Measurements from ENCODE around the gene HMG20B. TPM values are rescaled to one million over a fixed set of nuclear protein-coding genes. Genes with fewer than 3 reads are reported as not detected.
"Not testable (repeated sequence)": the region's sequence is repeated elsewhere in the genome, so short reads cannot be mapped to it uniquely, and the experiment has no call there.

HMG20B gene
- polyA plus RNA-seq, 1 donor: 59.6 TPM

DNA sequence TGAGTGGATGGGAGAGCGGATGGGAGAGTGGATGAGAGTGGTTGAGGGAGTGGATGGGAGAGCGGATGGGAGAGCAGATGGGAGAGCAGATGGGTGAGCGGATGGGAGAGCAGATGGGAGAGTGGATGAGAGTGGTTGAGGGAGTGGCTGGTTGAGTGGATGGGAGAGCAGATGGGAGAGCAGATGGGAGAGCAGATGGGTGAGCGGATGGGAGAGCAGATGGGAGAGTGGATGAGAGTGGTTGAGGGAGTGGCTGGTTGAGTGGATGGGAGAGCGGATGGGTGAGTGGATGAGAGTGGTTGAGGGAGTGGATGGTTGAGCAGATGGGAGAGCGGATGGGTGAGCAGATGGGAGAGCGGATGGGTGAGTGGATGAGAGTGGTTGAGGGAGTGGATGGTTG, 43.4 kb upstream of the HMG20B start:
- H3K4me3 ChIP-seq (ENCODE audit: low read length); H3K9me3 ChIP-seq (ENCODE audit: control insufficient read depth, low read depth, low read length); H3K27ac ChIP-seq (ENCODE audit: low read length); DNase-seq; H3K27me3 ChIP-seq (ENCODE audit: control insufficient read depth, insufficient read depth, low read length); H3K4me1 ChIP-seq (ENCODE audit: control insufficient read depth, insufficient read depth, low read length): not testable (repeated sequence)
- WGBS (ENCODE audit: insufficient coverage, low lambda C conversion rate): 80% methylated on average over 2 of the region's 7 CpGs
- H3K36me3 ChIP-seq (ENCODE audit: control insufficient read depth, insufficient read depth, low read length): peaks cover 76% of the 10 kb centered on the region

DNA sequence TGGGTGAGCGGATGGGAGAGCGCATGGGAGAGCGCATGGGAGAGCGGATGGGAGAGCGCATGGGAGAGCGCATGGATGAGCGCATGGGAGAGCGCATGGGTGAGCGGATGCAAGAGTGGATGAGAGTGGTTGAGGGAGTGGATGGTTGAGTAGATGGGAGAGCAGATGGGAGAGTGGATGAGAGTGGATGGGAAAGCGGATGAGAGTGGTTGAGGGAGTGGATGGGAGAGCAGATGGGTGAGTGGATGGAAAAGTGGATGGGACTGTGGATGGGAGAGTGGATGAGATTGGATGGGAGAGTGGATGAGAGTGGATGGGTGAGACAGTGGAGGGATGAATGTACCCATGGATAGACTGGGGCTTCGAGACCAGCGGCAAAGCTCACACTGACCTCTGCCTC, 42.4 kb upstream of the HMG20B start:
- H3K27ac ChIP-seq (ENCODE audit: low read length): no peak overlapping the region
- H3K9me3 ChIP-seq (ENCODE audit: control insufficient read depth, low read depth, low read length): peaks cover 4% of the 10 kb centered on the region
- H3K27me3 ChIP-seq (ENCODE audit: control insufficient read depth, insufficient read depth, low read length): no peaks in the 10 kb centered on the region
- no peaks in the 10 kb centered on the region for H3K4me1 ChIP-seq (ENCODE audit: control insufficient read depth, insufficient read depth, low read length)
- DNase-seq: no peak
- WGBS (ENCODE audit: insufficient coverage, low lambda C conversion rate): 100% methylated on average over 1 of the region's 12 CpGs
- no peak overlapping the region for H3K4me3 ChIP-seq (ENCODE audit: low read length)
- peaks cover 78% of the 10 kb centered on the region for H3K36me3 ChIP-seq (ENCODE audit: control insufficient read depth, insufficient read depth, low read length)

DNA sequence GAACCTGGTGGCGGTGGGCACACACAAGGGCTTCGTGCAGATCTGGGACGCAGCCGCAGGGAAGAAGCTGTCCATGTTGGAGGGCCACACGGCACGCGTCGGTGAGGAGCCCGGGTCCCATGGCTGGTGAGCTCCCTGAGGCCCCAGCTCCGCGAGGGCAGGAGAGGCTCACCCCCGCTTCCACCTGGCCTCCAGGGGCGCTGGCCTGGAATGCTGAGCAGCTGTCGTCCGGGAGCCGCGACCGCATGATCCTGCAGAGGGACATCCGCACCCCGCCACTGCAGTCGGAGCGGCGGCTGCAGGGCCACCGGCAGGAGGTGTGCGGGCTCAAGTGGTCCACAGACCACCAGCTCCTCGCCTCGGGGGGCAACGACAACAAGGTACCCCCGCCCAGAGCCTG, 41.0 kb upstream of the HMG20B start:
- H3K36me3 ChIP-seq (ENCODE audit: control insufficient read depth, insufficient read depth, low read length): peaks cover 80% of the 10 kb centered on the region
- WGBS (ENCODE audit: insufficient coverage, low lambda C conversion rate): no CpG with 5 or more reads among the region's 29 CpGs
- H3K4me3 ChIP-seq (ENCODE audit: low read length): no peak overlapping the region

DNA sequence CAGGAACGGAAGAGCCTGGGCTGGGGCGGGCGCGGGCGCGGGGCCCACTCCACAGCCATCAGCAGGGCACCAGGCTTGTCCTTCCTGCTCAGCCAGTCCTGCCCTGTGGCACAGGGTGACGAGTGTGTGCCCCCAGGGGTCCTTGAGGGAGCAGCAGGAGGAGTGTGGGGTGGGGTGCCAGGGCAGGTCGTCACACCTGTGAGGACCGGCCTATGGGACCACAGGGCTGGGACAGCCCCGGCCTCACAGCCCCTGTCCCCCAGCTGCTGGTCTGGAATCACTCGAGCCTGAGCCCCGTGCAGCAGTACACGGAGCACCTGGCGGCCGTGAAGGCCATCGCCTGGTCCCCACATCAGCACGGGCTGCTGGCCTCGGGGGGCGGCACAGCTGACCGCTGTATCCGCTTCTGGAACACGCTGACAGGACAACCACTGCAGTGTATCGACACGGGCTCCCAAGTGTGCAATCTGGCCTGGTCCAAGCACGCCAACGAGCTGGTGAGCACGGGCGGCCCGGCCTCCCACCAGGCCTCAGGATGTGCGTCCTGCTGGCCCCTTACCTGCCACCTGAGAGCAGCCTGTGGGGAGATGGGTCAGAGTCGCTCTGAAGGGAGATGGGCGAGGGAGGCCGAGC, 40.5 kb upstream of the HMG20B start:
- H3K4me1 ChIP-seq (ENCODE audit: control insufficient read depth, insufficient read depth, low read length): no peaks in the 10 kb centered on the region
- H3K9me3 ChIP-seq (ENCODE audit: control insufficient read depth, low read depth, low read length): peaks cover 4% of the 10 kb centered on the region
- no peaks in the 10 kb centered on the region for H3K27me3 ChIP-seq (ENCODE audit: control insufficient read depth, insufficient read depth, low read length)
- H3K4me3 ChIP-seq (ENCODE audit: low read length): no peak overlapping the region
- no peak overlapping the region for H3K27ac ChIP-seq (ENCODE audit: low read length)
- H3K36me3 ChIP-seq (ENCODE audit: control insufficient read depth, insufficient read depth, low read length): peaks cover 76% of the 10 kb centered on the region
- WGBS (ENCODE audit: insufficient coverage, low lambda C conversion rate): no CpG with 5 or more reads among the region's 33 CpGs
- no peak for DNase-seq

More for the DNA sequence above, 41.0 kb upstream of the HMG20B start:
- Histone ChIP-seq H3K27ac (ENCODE audit: low read length) (no peak overlapping the region), H3K27me3 (ENCODE audit: control insufficient read depth, insufficient read depth, low read length) (no peaks in the 10 kb centered on the region), H3K4me1 (ENCODE audit: control insufficient read depth, insufficient read depth, low read length) (no peaks in the 10 kb centered on the region), H3K9me3 (ENCODE audit: control insufficient read depth, low read depth, low read length) (peaks cover 4% of the 10 kb centered on the region)
- DNase-seq: no peak

DNA sequence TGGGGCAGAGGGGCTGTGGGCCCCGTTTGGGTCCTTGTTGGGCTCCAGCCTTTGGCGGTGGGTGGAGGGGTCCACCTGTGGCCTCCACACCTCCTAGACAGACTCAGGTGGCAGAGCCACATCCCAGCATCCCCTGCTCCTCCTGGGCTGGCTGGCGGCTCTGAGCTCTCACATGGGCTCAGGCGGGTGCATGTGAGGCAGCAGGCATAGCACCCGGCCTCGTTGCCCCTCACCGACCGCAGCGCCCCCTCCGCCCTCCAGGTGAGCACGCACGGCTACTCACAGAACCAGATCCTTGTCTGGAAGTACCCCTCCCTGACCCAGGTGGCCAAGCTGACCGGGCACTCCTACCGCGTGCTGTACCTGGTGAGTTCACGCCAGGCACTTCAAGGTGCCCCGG, 39.7 kb upstream of the HMG20B start:
- peaks cover 2% of the 10 kb centered on the region for H3K9me3 ChIP-seq (ENCODE audit: control insufficient read depth, low read depth, low read length)
- no peak overlapping the region for H3K4me3 ChIP-seq (ENCODE audit: low read length)
- no peak for DNase-seq
- H3K27ac ChIP-seq (ENCODE audit: low read length): no peak overlapping the region
- no peaks in the 10 kb centered on the region for H3K27me3 ChIP-seq (ENCODE audit: control insufficient read depth, insufficient read depth, low read length)
- peaks cover 70% of the 10 kb centered on the region for H3K36me3 ChIP-seq (ENCODE audit: control insufficient read depth, insufficient read depth, low read length)
- no CpG with 5 or more reads among the region's 17 CpGs for WGBS (ENCODE audit: insufficient coverage, low lambda C conversion rate)
- no peaks in the 10 kb centered on the region for H3K4me1 ChIP-seq (ENCODE audit: control insufficient read depth, insufficient read depth, low read length)

DNA sequence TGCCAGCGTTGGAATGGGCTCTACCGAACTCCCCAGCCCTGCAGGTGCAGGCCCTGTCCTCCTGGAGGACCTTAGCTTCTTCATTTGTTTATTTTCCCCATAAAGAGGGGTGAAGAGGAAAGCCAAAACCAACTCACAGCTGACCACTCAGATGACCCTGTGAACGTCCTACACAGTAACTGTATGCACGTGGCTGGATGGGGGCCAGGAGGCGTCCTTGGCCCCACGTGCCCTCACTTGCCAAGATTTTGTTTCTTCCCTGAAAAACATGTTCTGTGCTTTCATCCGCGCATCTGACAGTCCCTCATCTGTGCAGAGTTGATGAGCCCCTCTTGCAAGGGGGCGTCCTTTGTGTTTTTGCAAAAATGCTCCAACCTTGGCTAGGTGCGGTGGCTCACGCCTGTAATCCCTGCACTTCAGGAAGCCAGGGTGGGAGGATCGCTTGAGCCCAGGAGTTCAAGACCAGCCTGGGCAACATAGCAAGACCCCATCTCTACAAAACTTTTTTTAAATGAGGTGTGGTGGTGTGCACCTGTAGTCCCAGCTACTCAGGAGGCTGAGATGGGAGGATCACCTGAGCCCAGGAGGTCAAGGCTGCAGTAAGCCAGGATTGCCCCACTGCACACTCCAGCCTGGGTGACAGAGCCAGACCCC, 39.1 kb upstream of the HMG20B start:
- Histone ChIP-seq H3K27me3 (ENCODE audit: control insufficient read depth, insufficient read depth, low read length) (no peaks in the 10 kb centered on the region), H3K36me3 (ENCODE audit: control insufficient read depth, insufficient read depth, low read length) (peaks cover 67% of the 10 kb centered on the region), H3K4me1 (ENCODE audit: control insufficient read depth, insufficient read depth, low read length) (no peaks in the 10 kb centered on the region), H3K27ac (ENCODE audit: low read length) (no peak overlapping the region), H3K9me3 (ENCODE audit: control insufficient read depth, low read depth, low read length) (peaks cover 2% of the 10 kb centered on the region), H3K4me3 (ENCODE audit: low read length) (no peak overlapping the region)
- DNase-seq: no peak
- WGBS (ENCODE audit: insufficient coverage, low lambda C conversion rate): no CpG with 5 or more reads among the region's 12 CpGs

DNA sequence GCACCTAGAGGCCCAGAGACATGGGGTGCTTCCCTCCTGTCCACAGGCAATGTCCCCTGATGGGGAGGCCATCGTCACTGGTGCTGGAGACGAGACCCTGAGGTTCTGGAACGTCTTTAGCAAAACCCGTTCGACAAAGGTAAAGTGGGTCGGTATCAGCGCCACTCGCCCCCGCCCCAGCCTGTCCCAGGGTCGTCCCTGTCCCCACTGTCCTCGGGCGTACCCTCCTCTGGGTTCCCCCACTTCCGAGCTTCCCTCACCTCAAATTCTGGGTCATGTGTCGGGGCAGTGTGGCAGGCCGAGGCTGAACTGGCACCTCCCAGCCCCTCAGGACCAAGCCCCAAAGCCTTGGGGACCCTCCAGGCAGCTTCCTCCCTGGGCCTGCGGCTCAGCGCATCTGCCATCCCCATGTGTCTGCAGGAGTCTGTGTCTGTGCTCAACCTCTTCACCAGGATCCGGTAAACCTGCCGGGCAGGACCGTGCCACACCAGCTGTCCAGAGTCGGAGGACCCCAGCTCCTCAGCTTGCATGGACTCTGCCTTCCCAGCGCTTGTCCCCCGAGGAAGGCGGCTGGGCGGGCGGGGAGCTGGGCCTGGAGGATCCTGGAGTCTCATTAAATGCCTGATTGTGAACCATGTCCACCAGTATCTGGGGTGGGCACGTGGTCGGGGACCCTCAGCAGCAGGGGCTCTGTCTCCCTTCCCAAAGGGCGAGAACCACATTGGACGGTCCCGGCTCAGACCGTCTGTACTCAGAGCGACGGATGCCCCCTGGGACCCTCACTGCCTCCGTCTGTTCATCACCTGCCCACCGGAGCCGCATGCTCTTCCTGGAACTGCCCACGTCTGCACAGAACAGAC, 38.1 kb upstream of the HMG20B start:
- WGBS (ENCODE audit: insufficient coverage, low lambda C conversion rate): no CpG with 5 or more reads among the region's 38 CpGs
- peaks cover 71% of the 10 kb centered on the region for H3K36me3 ChIP-seq (ENCODE audit: control insufficient read depth, insufficient read depth, low read length)

DNA sequence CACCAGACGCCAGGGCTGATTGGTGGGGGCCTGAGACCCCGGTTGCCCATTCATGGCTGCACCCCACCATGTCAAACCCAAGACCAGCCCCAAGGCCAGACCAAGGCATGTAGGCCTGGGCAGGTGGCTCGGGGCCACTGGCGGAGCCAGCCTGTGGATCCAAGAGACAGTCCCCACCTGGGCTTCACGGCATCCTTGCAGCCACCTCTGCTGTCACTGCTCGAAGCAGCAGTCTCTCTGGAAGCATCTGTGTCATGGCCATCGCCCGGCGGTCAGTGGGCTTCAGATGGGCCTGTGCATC, 37.6 kb upstream of the HMG20B start:
- no peaks in the 10 kb centered on the region for H3K27me3 ChIP-seq (ENCODE audit: control insufficient read depth, insufficient read depth, low read length)
- H3K27ac ChIP-seq (ENCODE audit: low read length): no peak overlapping the region
- peaks cover 7% of the 10 kb centered on the region for H3K9me3 ChIP-seq (ENCODE audit: control insufficient read depth, low read depth, low read length)
- WGBS (ENCODE audit: insufficient coverage, low lambda C conversion rate): no CpG with 5 or more reads among the region's 9 CpGs
- DNase-seq: no peak
- H3K4me1 ChIP-seq (ENCODE audit: control insufficient read depth, insufficient read depth, low read length): no peaks in the 10 kb centered on the region
- H3K36me3 ChIP-seq (ENCODE audit: control insufficient read depth, insufficient read depth, low read length): peaks cover 74% of the 10 kb centered on the region
- no peak overlapping the region for H3K4me3 ChIP-seq (ENCODE audit: low read length)

More for the DNA sequence above, 38.1 kb upstream of the HMG20B start:
- no peak overlapping the region for H3K27ac ChIP-seq (ENCODE audit: low read length)
- no peaks in the 10 kb centered on the region for H3K27me3 ChIP-seq (ENCODE audit: control insufficient read depth, insufficient read depth, low read length)
- H3K4me1 ChIP-seq (ENCODE audit: control insufficient read depth, insufficient read depth, low read length): no peaks in the 10 kb centered on the region
- DNase-seq: no peak
- H3K9me3 ChIP-seq (ENCODE audit: control insufficient read depth, low read depth, low read length): peaks cover 5% of the 10 kb centered on the region
- H3K4me3 ChIP-seq (ENCODE audit: low read length): no peak overlapping the region

DNA sequence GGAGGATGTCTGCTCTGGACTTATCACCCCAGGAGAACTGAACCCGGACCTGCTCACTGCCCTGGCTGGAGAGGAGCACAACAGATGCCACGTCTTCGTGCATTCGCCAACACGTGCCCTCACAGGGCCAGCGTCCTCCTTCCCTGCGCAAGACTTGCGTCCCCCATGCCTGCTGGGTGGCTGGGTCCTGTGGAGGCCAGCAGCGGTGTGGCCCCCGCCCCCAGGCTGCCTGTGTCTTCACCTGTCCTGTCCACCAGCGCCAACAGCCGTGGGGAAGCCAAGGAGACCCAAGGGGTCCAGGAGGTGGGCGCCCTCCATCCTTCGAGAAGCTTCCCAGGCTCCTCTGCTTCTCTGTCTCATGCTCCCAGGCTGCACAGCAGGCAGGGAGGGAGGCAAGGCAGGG, 37.2 kb upstream of the HMG20B start:
- peaks cover 7% of the 10 kb centered on the region for H3K9me3 ChIP-seq (ENCODE audit: control insufficient read depth, low read depth, low read length)
- no peaks in the 10 kb centered on the region for H3K27me3 ChIP-seq (ENCODE audit: control insufficient read depth, insufficient read depth, low read length)
- no peak overlapping the region for H3K27ac ChIP-seq (ENCODE audit: low read length)
- H3K4me3 ChIP-seq (ENCODE audit: low read length): no peak overlapping the region
- no peaks in the 10 kb centered on the region for H3K4me1 ChIP-seq (ENCODE audit: control insufficient read depth, insufficient read depth, low read length)
- DNase-seq: no peak
- H3K36me3 ChIP-seq (ENCODE audit: control insufficient read depth, insufficient read depth, low read length): peaks cover 72% of the 10 kb centered on the region
- no CpG with 5 or more reads among the region's 14 CpGs for WGBS (ENCODE audit: insufficient coverage, low lambda C conversion rate)

DNA sequence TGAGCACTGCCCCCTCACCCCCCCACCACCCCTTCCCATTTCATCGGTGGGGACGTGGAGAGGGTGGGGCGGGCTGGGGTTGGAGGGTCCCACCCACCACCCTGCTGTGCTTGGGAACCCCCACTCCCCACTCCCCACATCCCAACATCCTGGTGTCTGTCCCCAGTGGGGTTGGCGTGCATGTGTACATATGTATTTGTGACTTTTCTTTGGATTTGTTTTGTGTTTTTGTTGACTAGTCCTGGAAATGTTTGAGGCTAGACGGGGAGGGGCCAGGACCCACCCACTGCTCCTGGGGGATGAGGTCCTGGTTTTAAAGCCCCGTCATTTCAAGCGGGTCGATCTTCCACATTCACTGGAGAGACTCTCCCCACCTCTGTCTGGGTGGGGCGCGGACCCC, 36.8 kb upstream of the HMG20B start:
- Histone ChIP-seq H3K4me1 (ENCODE audit: control insufficient read depth, insufficient read depth, low read length) (no peaks in the 10 kb centered on the region), H3K4me3 (ENCODE audit: low read length) (no peak overlapping the region), H3K9me3 (ENCODE audit: control insufficient read depth, low read depth, low read length) (peaks cover 7% of the 10 kb centered on the region), H3K36me3 (ENCODE audit: control insufficient read depth, insufficient read depth, low read length) (peaks cover 68% of the 10 kb centered on the region), H3K27me3 (ENCODE audit: control insufficient read depth, insufficient read depth, low read length) (no peaks in the 10 kb centered on the region), H3K27ac (ENCODE audit: low read length) (no peak overlapping the region)
- no CpG with 5 or more reads among the region's 10 CpGs for WGBS (ENCODE audit: insufficient coverage, low lambda C conversion rate)
- DNase-seq: no peak
